Cardiac muscle cell (in vitro differentiated cells and primary cell): ENCODE results near the gene RDH13. TPM values are rescaled to one million over a fixed set of nuclear protein-coding genes. Genes with fewer than 3 reads are reported as not detected.
"Not testable (repeated sequence)": the region's sequence is repeated elsewhere in the genome, so short reads cannot be mapped to it uniquely, and the experiment has no call there.

ENCODE experiments used
- DNase-seq, 2 donors: peaks; one replicate each; pipeline versions ENCODE4 v3.0.0 to v3.0.0-alpha.2; 2010 to 2017; ENCODE audit warnings: low read depth in 1 of 2, low spot score in 1 of 2
- H3K27ac ChIP-seq: fragments of 200-600 bp; sonication (generic); 2 replicates; pipeline ENCODE4 v1.5.1; 2016
- H3K27me3 ChIP-seq: fragments of 200-600 bp; sonication (generic); 2 replicates; pipeline ENCODE4 v1.6.0; 2016; ENCODE audit warnings: control low read depth
- H3K36me3 ChIP-seq: fragments of 200-600 bp; sonication (generic); 2 replicates; pipeline ENCODE4 v1.5.1; 2016; ENCODE audit warnings: control low read depth
- H3K4me1 ChIP-seq: fragments of 200-600 bp; sonication (generic); 2 replicates; pipeline ENCODE4 v1.8.1; 2017; ENCODE audit warnings: low read depth, mild to moderate bottlenecking, mixed run types
- H3K4me3 ChIP-seq: fragments of 200-600 bp; sonication (generic); 2 replicates; pipeline ENCODE4 v1.5.1; 2016; ENCODE audit warnings: mild to moderate bottlenecking
- H3K9me3 ChIP-seq: fragments of 200-600 bp; sonication (generic); 2 replicates; pipeline ENCODE4 v1.5.1; 2017; ENCODE audit warnings: low read depth, mild to moderate bottlenecking, control low read depth
- CTCF ChIP-seq: IDR thresholded peaks from 2 replicates; pipeline ENCODE4 v1.5.1; 2012; ENCODE audit warnings: low read depth, mild to moderate bottlenecking, low read length
- polyA plus RNA-seq: library from polyadenylated mRNA; unstranded; fragments of >200 nt; fragmentation: Nextera tagmentation; extraction: Ambion mirVana; gene quantifications from 2 replicates; pipeline ENCODE4 v1.2.1, GENCODE V29; 2016
- total RNA-seq: library from RNA; depleted of rRNA; stranded (reverse); fragments of >200 nt; gene quantifications from 2 replicates; pipeline ENCODE4 v1.2.3, GENCODE V29; 2016

Gene RDH13
- total and polyA plus RNA-seq, 2 experiments from 2014 or later = 23.7 to 41.0 TPM

- DNase-seq = no peak
- H3K9me3 ChIP-seq = no peaks in the 10 kb centered on the region
- no peak for TF ChIP-seq CTCF
- peaks cover 3% of the 10 kb centered on the region for H3K4me1 ChIP-seq
- no peak overlapping the region for H3K4me3 ChIP-seq
- peaks cover 70% of the 10 kb centered on the region for H3K27me3 ChIP-seq
- no peaks in the 10 kb centered on the region for H3K36me3 ChIP-seq
- no peak overlapping the region for H3K27ac ChIP-seq
Observed at GRCh38 chr19:55069865-55070197, 6.9 kb upstream of the RDH13 start.

GRCh38 chr19:55068950-55069864, 6.3 kb upstream of the RDH13 start:
- peak in 1 of 2 donors; percentile 28 for DNase-seq
- no peaks in the 10 kb centered on the region for H3K36me3 ChIP-seq
- no peaks in the 10 kb centered on the region for H3K9me3 ChIP-seq
- no peak for TF ChIP-seq CTCF
- H3K4me1 ChIP-seq = peaks cover 3% of the 10 kb centered on the region
- no peak overlapping the region for H3K27ac ChIP-seq
- H3K4me3 ChIP-seq = peak overlapping the region; percentile 15
- peaks cover 73% of the 10 kb centered on the region for H3K27me3 ChIP-seq

- Histone ChIP-seq H3K9me3 (no peaks in the 10 kb centered on the region), H3K36me3 (no peaks in the 10 kb centered on the region), H3K4me3 (no peak overlapping the region), H3K4me1 (peaks cover 3% of the 10 kb centered on the region), H3K27me3 (peaks cover 70% of the 10 kb centered on the region), H3K27ac (no peak overlapping the region)
- no peak for DNase-seq
- TF ChIP-seq CTCF = no peak
Observed at GRCh38 chr19:55067869-55068268, 4.9 kb upstream of the RDH13 start.

- Histone ChIP-seq H3K36me3 (no peaks in the 10 kb centered on the region), H3K27ac (no peak overlapping the region), H3K27me3 (peaks cover 63% of the 10 kb centered on the region), H3K9me3 (no peaks in the 10 kb centered on the region), H3K4me3 (no peak overlapping the region), H3K4me1 (peaks cover 3% of the 10 kb centered on the region)
- TF ChIP-seq CTCF = no peak
- no peak for DNase-seq
Observed at GRCh38 chr19:55066107-55066709, 3.3 kb upstream of the RDH13 start.

DNA sequence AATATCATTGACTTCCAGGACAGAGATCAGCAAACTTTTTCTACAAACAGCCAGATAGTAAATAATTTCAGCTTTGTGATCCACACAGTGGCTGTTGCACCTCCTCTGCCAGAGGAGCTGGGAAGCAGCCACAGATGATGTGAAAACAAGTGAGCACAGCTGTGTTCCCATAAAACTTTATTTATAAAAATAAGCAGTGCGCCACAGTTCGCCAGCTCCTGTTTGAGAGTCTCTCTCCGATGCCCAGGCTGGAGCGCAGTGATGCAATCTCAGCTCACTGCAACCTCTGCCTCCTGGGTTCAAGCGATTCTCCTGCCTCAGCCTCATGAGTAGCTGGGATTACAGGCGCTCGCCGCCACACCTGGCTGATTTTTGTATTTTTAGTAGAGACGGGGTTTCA, 2.6 kb upstream of the RDH13 start:
- peaks cover 56% of the 10 kb centered on the region for H3K27me3 ChIP-seq
- not testable (repeated sequence) for H3K27ac ChIP-seq, H3K4me1 ChIP-seq, H3K4me3 ChIP-seq, DNase-seq, H3K36me3 ChIP-seq, H3K9me3 ChIP-seq

GRCh38 chr19:55063492-55063843, 520 bp upstream of the RDH13 start:
- DNase-seq = no peak
- Histone ChIP-seq H3K4me1 (no peaks in the 10 kb centered on the region), H3K9me3 (no peaks in the 10 kb centered on the region), H3K36me3 (no peaks in the 10 kb centered on the region), H3K4me3 (peak overlapping the region; percentile 55), H3K27me3 (peaks cover 38% of the 10 kb centered on the region), H3K27ac (no peak overlapping the region)
- TF ChIP-seq CTCF = no peak

DNA sequence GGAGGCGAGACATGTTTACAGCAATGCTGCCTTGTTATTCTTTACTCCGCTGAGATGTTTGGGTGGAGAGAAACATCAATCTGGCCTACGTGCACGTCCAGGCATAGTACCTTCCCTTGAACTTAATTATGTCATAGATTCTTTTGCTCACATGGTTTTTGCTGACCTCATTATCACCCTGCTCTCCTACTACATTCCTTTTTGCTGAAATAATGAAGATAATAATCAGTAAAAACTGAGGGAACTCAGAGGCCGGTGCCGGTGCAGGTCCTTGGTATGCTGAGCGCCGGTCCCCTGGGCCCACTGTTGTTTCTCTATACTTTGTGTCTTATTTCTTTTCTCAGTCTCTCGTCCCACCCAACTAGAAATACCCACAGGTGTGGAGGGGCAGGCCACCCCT, 2.7 kb downstream of the RDH13 start:
- not testable (repeated sequence) for H3K27me3 ChIP-seq, H3K27ac ChIP-seq, H3K4me1 ChIP-seq, H3K4me3 ChIP-seq, DNase-seq, H3K9me3 ChIP-seq
- peaks cover 20% of the 10 kb centered on the region for H3K36me3 ChIP-seq
